GM12878 (cell line): ENCODE data around the gene BCR. TPM values are rescaled to one million over a fixed set of nuclear protein-coding genes. Genes with fewer than 3 reads are reported as not detected.
"Not testable (repeated sequence)": the region's sequence is repeated elsewhere in the genome, so short reads cannot be mapped to it uniquely, and the experiment has no call there.

ENCODE experiments used
- ATAC-seq: fragments of 200-7000 bp; cut with Tn5 transposase; 3 replicates; pipeline ENCODE4 v1.9.1; 2020; ENCODE audit warnings: mild to moderate bottlenecking, moderate library complexity
- BruUV-seq: library from RNA; stranded (reverse); fragments of 400-500 nt; replicated peaks from 2 replicates; lab custom pipeline; 2021; lab: Mats Ljungman, UMichigan
- CTCF ChIA-PET: fragments of 300-600 bp; sonication (Branson Sonifier 250); formaldehyde crosslinking; extraction: SDS; loops from one replicate; lab custom pipeline; 2021; ENCODE audit warnings: inconsistent platforms; lab: Yijun Ruan, JAX
- POLR2A ChIA-PET: fragments of 350-600 bp; formaldehyde crosslinking; extraction: SDS; loops from one replicate; lab custom pipeline; 2021; ENCODE audit warnings: inconsistent platforms; lab: Charles Lee
- RAD21 ChIA-PET: fragments of 300-600 bp; sonication (Branson Sonifier 250); formaldehyde crosslinking; loops from one replicate; lab custom pipeline; 2023; ENCODE audit warnings: antibody characterized with exemption; ENCODE audit not compliant: unreplicated experiment; lab: Charles Lee
- SMC1A ChIA-PET: fragments of 300-600 bp; sonication (Branson Sonifier 250); formaldehyde crosslinking; loops from one replicate; lab custom pipeline; 2023; ENCODE audit not compliant: unreplicated experiment, uncharacterized antibody; lab: Charles Lee
- DNase-seq: peaks from one replicate; pipeline ENCODE4 v3.0.0-alpha.2; 2011; ENCODE audit warnings: low read depth, low spot score
- FAIRE-seq: peaks from 3 replicates; lab custom pipeline; 2011; peaks lifted over from hg19 to GRCh38; lab: Jason Lieb, UNC
- H2AFZ ChIP-seq: 2 replicates; pipeline ENCODE4 v1.6.0; 2011; ENCODE audit warnings: low read depth, low read length, control low read depth; ENCODE audit not compliant: control insufficient read depth
- H3K27ac ChIP-seq: 2 replicates; pipeline ENCODE4 v1.5.1; 2011; ENCODE audit warnings: control low read depth; ENCODE audit not compliant: control insufficient read depth, insufficient read depth
- H3K27me3 ChIP-seq, 2 experiments: replicated peaks in 1 of 2; 2 replicates each; pipeline versions ENCODE4 v1.6.0 to v1.6.1; 2011; ENCODE audit warnings: low read length in 1 of 2; ENCODE audit not compliant: control insufficient read depth in 2 of 2, insufficient read depth in 2 of 2
- H3K36me3 ChIP-seq, 2 experiments: 2 replicates each; pipeline ENCODE4 v1.5.1; 2011; ENCODE audit warnings: low read length in 1 of 2; ENCODE audit not compliant: control insufficient read depth in 2 of 2, insufficient read depth in 2 of 2
- H3K4me1 ChIP-seq: 2 replicates; pipeline ENCODE4 v1.6.1; 2011; ENCODE audit warnings: mild to moderate bottlenecking, low read length, moderate library complexity, mixed read lengths; ENCODE audit not compliant: control insufficient read depth, insufficient read depth
- H3K4me2 ChIP-seq: 2 replicates; pipeline ENCODE4 v1.6.0; 2011; ENCODE audit warnings: control low read depth; ENCODE audit not compliant: control insufficient read depth, insufficient read depth
- H3K4me3 ChIP-seq: fragments of 200-600 bp; sonication (generic); 2 replicates; pipeline ENCODE4 v1.5.1; 2016
- H3K79me2 ChIP-seq: 2 replicates; pipeline ENCODE4 v1.6.0; 2011; ENCODE audit warnings: low read length; ENCODE audit not compliant: control insufficient read depth, insufficient read depth
- H3K9ac ChIP-seq: 2 replicates; pipeline ENCODE4 v1.8.0; 2011; ENCODE audit warnings: low read length, control low read depth, mixed read lengths; ENCODE audit not compliant: control insufficient read depth, insufficient read depth
- H3K9me3 ChIP-seq: replicated peaks from 3 replicates; pipeline ENCODE4 v1.5.1; 2011; ENCODE audit warnings: mild to moderate bottlenecking, low read length; ENCODE audit not compliant: control insufficient read depth, insufficient read depth
- H4K20me1 ChIP-seq: 2 replicates; pipeline ENCODE4 v1.6.0; 2011; ENCODE audit not compliant: control insufficient read depth, insufficient read depth
- BRCA1 ChIP-seq: IDR thresholded peaks from 2 replicates; pipeline ENCODE4 v1.6.1; 2011; ENCODE audit warnings: low read depth, low read length, improper control_type of control experiment
- CBX3 ChIP-seq: fragments of 200-600 bp; sonication (generic); IDR thresholded peaks from 2 replicates; pipeline ENCODE4 v1.6.1; 2016; ENCODE audit warnings: low read depth, borderline replicate concordance
- CREB1 ChIP-seq: IDR thresholded peaks from 2 replicates; pipeline ENCODE4 v1.6.1; 2012; ENCODE audit warnings: low read depth, mild to moderate bottlenecking, inconsistent platforms
- EED ChIP-seq: sonication (generic); IDR thresholded peaks from 2 replicates; pipeline ENCODE4 v1.6.1; 2016; ENCODE audit warnings: antibody characterized with exemption, low read depth
- ELK1 ChIP-seq: IDR thresholded peaks from 2 replicates; pipeline ENCODE4 v1.6.1; 2012; ENCODE audit warnings: low read depth, low read length, improper control_type of control experiment
- GATAD2B ChIP-seq: fragments of 450-650 bp; conservative IDR thresholded peaks from 2 replicates; pipeline ENCODE4 v1.6.1; 2017; ENCODE audit warnings: low read depth, mild to moderate bottlenecking, moderate library complexity
- JUNB ChIP-seq: IDR thresholded peaks from 2 replicates; pipeline ENCODE4 v1.6.1; 2016; ENCODE audit warnings: antibody characterized with exemption, mild to moderate bottlenecking
- LARP7 ChIP-seq: fragments of 450-650 bp; IDR thresholded peaks from 2 replicates; pipeline ENCODE4 v1.6.1; 2017; ENCODE audit warnings: mild to moderate bottlenecking
- MAX ChIP-seq: IDR thresholded peaks from 2 replicates; pipeline ENCODE4 v1.6.1; 2012; ENCODE audit warnings: low read depth, low read length, improper control_type of control experiment
- MEF2B ChIP-seq: fragments of 450-650 bp; IDR thresholded peaks from 2 replicates; pipeline ENCODE4 v1.6.1; 2018; ENCODE audit warnings: mild to moderate bottlenecking, moderate library complexity; ENCODE audit not compliant: partially characterized antibody, poor library complexity, severe bottlenecking
- NR2C1 ChIP-seq: fragments of 450-650 bp; IDR thresholded peaks from 2 replicates; pipeline ENCODE4 v1.6.1; 2017; ENCODE audit warnings: antibody characterized with exemption, mild to moderate bottlenecking, moderate library complexity
- SPI1 ChIP-seq: IDR thresholded peaks from 2 replicates; pipeline ENCODE4 v1.6.1; 2011; ENCODE audit warnings: low read depth, mild to moderate bottlenecking, low read length, moderate library complexity, borderline replicate concordance; ENCODE audit not compliant: insufficient read depth
- SREBF1 ChIP-seq: IDR thresholded peaks from 2 replicates; pipeline ENCODE4 v1.6.1; 2012; ENCODE audit warnings: mild to moderate bottlenecking, low read length
- SUZ12 ChIP-seq: fragments of 200-600 bp; sonication (generic); IDR thresholded peaks from one replicate; pipeline ENCODE4 v1.6.1; 2018; ENCODE audit warnings: antibody characterized with exemption, mild to moderate bottlenecking; ENCODE audit not compliant: unreplicated experiment
- ZNF217 ChIP-seq: fragments of 450-650 bp; IDR thresholded peaks from 2 replicates; pipeline ENCODE4 v1.6.1; 2017; ENCODE audit warnings: antibody characterized with exemption, mild to moderate bottlenecking
- WGBS: methylation state at CpG from one replicate; pipeline ENCODE4 v1.1.6; 2016; ENCODE audit warnings: low lambda C conversion rate; ENCODE audit not compliant: insufficient replicate concordance, insufficient coverage; ENCODE audit errors: missing lambda C conversion rate; 5-methylcytosine and 5-hydroxymethylcytosine counted together
- in situ Hi-C: fragments of 300-500 bp; cut with MboI; formaldehyde crosslinking; loops from 9 replicates; pipeline ENCODE4 v1.14.3; 2018; ENCODE audit warnings: mixed read lengths
- intact Hi-C: fragments of 100-400 bp; cut with micrococcal nuclease; formaldehyde crosslinking; loops from one replicate; pipeline ENCODE4 v1.14.2; 2022; ENCODE audit not compliant: unreplicated experiment
- polyA plus RNA-seq, 11 experiments: library from polyadenylated mRNA; depleted of rRNA in 4 of 11; unstranded in 6 of 11; stranded (reverse) in 5 of 11; fragments of >200 nt; fragmentation: Nextera tagmentation in 4 of 11; fragmentation: Illumina TruSeq in 1 of 11; extraction: Ambion mirVana in 4 of 11; extraction: Trizol in 1 of 11; gene quantifications; 1 replicate in 1 of 11; 2 replicates in 10 of 11; pipeline versions ENCODE4 v1.2.1 to v1.2.3, GENCODE V29; 2011 to 2016; ENCODE audit warnings: inconsistent platforms in 2 of 11, missing spikeins in 2 of 11, low read depth in 1 of 11
- total RNA-seq, 4 experiments: library from RNA; depleted of rRNA in 3 of 4; stranded (reverse); fragments of >200 nt in 3 of 4; fragmentation: Illumina TruSeq in 1 of 4; extraction: Trizol in 1 of 4; gene quantifications; 2 replicates each; pipeline versions ENCODE4 v1.2.1 to v1.2.3, GENCODE V29; 2013 to 2021

BCR gene
- total and polyA plus RNA-seq, 10 of the 15 experiments (the other 5 are each of a cell fraction or from before 2014, with no cell fraction given) = 1.7 to 64.7 (median 18.4) TPM

- SMC1A ChIA-PET, H3K27me3 ChIP-seq, ATAC-seq, H3K9ac ChIP-seq, H3K4me3 ChIP-seq, DNase-seq, H3K79me2 ChIP-seq, H2AFZ ChIP-seq, H3K4me2 ChIP-seq, H3K27ac ChIP-seq, in situ Hi-C loops, H4K20me1 ChIP-seq, H3K36me3 ChIP-seq, H3K9me3 ChIP-seq, CTCF ChIA-PET, H3K4me1 ChIP-seq, RAD21 ChIA-PET, BruUV-seq, FAIRE-seq, POLR2A ChIA-PET: not testable (repeated sequence)
- intact Hi-C loops = loop anchor here (10.0 kb wide), 1 partner anchor 223 kb away; no protein-coding TSS in a partner anchor
- 98% methylated on average over 11 of the region's 18 CpGs for WGBS
These were observed 131.5 kb downstream of the BCR start for GRCh38 chr22:23311635-23312420.

- no TSS peak for BruUV-seq
- H3K4me1 ChIP-seq = no peaks in the 10 kb centered on the region
- FAIRE-seq = no peak
- ChIA-PET RAD21 (interaction anchor here (1.5 to 2.3 kb wide), 2 partner anchors 70 to 72 kb away, joined by 4 to 11 read pairs; no protein-coding TSS in a partner anchor), CTCF (interaction anchor here (0.6 to 1.6 kb wide), 5 partner anchors 56 to 629 kb away, joined by 3 to 7 read pairs (median 4); no protein-coding TSS in a partner anchor), SMC1A (no interaction called here), POLR2A (no interaction called here)
- WGBS = 72% methylated on average over 14 of the region's 14 CpGs
- no peak for ATAC-seq
- no peaks in the 10 kb centered on the region for H3K79me2 ChIP-seq
- H3K36me3 ChIP-seq = no peaks in the 10 kb centered on the region; a peak in 2 of 4 replicates
- H3K9ac ChIP-seq = no peak overlapping the region
- in situ Hi-C loops (no loop called here), intact Hi-C loops (loop anchor here (2.0 to 10.0 kb wide), 2 partner anchors 73 to 221 kb away; no protein-coding TSS in a partner anchor)
- H4K20me1 ChIP-seq = no peaks in the 10 kb centered on the region
- H3K27ac ChIP-seq = no peak overlapping the region
- no peaks in the 10 kb centered on the region for H3K27me3 ChIP-seq
- DNase-seq = no peak
- H3K4me2 ChIP-seq = no peak overlapping the region
- H2AFZ ChIP-seq = no peak overlapping the region
- H3K4me3 ChIP-seq = no peak overlapping the region
- H3K9me3 ChIP-seq = no peaks in the 10 kb centered on the region
- TF ChIP-seq JUNB (no peak), CREB1 (no peak), ZNF217 (no peak), LARP7 (no peak), MEF2B (no peak), MAX (no peak), SUZ12 (no peak), SPI1 (no peak), ELK1 (no peak), BRCA1 (no peak), NR2C1 (no peak), EED (no peak), CBX3 (no peak), GATAD2B (no peak), SREBF1 (no peak)
These were observed 133.7 kb downstream of the BCR start for GRCh38 chr22:23313791-23314567.
